HG02884 (cell line): ENCODE results near the gene ZCCHC10.
"Not testable (repeated sequence)": the region's sequence is repeated elsewhere in the genome, so short reads cannot be mapped to it uniquely, and the experiment has no call there.

ENCODE experiments used
- ATAC-seq: cut with Tn5 transposase; IDR thresholded peaks from one replicate; pipeline ENCODE4 v1.9.1; 2021; ENCODE audit warnings: mild to moderate bottlenecking, moderate library complexity; ENCODE audit not compliant: unreplicated experiment

The ZCCHC10 gene

GRCh38 chr5:132979976-132980375 is 46.4 kb downstream of the ZCCHC10 start:
- no peak for ATAC-seq

DNA sequence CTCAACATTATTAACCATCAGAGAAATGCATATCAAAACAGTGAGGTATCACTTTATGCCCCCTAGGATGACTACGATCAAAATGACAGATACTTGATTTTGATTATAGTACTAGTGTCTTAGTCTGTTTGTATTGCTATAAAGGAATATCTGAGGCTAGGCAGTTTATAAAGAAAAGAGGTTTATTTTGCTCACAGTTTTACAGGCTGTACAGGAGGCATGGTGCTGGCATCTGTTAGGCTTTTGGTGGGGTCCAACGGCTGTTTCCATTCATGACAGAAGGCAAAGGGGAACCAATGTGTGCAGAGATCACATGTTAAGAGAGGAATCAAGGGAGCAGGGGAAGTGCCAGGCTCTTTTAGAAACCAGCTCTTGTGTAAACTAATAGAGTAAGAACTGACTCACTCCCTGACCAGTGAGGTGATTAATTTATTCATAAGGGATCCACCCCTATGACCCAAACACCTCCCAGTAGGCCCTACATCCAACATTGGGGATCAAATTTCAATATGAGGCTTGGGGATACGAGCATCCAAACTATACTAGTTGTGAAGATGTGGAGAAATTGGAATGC is 46.9 kb downstream of the ZCCHC10 start:
- no peak for ATAC-seq

- no peak for ATAC-seq
These were observed 49.5 kb downstream of the ZCCHC10 start for GRCh38 chr5:132976852-132977251.

DNA sequence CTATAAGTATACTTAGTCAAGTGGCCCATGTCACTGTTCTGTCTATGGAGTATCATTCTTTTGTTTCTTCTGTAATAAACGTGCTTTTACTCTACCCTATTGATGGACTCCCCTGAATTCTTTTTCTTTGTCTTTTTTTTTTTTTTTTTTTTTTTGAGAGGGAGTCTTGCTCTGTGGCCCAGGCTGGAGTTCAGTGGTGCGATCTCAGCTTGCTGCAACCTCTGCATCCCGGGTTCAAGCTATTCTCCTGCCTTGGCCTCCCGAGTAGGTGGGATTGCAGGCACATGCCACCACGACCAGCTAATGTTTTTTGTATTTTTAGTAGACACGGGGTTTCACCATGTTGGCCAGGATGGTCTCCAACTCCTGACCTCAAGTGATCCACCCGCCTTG is 53.9 kb downstream of the ZCCHC10 start:
- ATAC-seq = not testable (repeated sequence)

- ATAC-seq = no peak
These were observed 54.6 kb downstream of the ZCCHC10 start for GRCh38 chr5:132971483-132972435.

DNA sequence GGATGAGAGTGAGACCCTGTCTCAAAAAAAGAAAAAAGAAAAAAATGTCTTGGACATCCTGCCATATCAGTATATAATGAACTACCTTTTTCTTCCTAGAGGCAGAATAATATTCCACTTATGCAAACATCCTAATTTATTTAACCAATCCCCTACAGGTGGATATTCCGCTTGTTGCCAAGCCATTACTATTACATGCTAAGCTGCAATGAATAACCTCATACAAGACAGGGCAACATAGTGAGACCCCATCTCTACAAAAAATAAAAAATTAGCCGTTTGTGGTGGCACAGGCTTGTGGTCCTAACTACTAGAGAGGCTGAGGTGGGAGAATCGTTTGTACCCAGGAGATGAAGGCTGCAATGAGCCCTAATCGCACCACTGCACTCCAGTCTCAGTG is 61.2 kb downstream of the ZCCHC10 start:
- no peak for ATAC-seq

DNA sequence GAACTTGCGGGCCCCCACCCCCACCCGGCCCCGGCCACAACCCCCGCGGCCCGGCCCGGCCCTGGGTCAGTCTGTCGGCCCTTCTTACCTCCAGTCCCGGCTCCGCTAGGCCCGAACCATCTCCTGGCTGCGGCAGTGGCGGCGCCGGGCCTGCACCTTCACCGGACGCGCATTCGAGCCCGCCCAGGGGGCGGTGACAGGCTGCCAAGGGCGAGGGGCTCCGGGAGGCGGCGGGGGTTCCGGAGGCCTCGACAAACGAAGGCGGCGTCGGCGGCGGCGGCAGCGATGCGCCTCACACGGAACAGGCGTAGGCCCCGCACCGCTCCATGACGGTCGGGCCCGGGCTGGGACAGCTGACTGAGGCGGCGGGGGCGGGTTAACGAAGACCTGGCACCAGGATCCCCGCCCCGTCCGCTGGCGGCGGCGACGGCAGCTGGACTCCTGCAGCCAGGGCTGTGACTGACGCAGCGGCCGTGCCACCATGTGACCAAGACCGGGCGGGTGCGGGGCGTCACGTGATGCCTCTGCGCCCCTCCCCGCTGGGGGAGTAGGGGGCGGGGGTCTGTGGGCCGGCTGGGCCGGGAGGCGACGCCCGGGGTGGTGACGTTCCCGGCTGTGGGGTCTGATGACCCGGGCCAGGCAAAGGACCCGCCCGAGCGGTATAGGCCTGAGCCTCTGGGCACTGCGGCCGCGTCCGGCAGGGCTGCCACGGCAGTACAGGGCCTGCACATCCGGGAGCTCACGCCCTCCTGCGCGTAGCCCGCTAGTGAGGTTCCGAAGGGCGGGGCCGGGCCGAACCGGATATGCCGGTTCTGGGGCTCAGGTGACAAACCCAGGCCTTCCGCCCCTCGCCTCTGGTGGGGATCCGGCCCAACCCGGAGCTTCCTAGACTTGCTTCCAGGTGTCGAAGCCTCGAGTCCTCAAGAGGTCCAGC is 62.9 kb downstream of the ZCCHC10 start, which contains the start of gene AFF4:
Gene AFF4, minus strand, starts transcription at position 464 of the 934 bp plus-strand sequence. CDS start 26,445 bp downstream, outside the sequence.
- peak; percentile 90 for ATAC-seq

GRCh38 chr5:132962429-132963021 is 63.8 kb downstream of the ZCCHC10 start:
- ATAC-seq = no peak

DNA sequence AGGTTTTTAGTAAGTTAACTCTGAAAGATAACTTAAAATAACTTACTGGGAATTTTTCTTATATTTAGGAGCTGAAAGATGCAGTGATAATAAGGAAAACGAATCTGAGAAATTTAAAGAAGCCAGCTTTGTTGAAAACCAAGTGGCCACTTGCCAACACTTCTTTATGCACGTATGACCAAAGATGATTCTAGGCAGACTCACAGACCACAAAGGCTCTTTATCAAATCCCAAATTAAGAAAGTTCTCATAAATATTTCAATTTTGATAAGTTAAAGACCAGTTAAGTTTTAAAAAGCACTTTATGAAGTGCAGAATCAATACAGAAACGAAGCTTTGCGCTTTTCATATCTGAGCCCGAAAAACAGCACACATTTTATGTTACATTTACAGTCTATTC is 64.5 kb downstream of the ZCCHC10 start:
- ATAC-seq = no peak

- ATAC-seq = not testable (repeated sequence)
These were observed 65.1 kb downstream of the ZCCHC10 start for GRCh38 chr5:132961123-132961815.

- not testable (repeated sequence) for ATAC-seq
These were observed 70.1 kb downstream of the ZCCHC10 start for GRCh38 chr5:132956166-132956799.

DNA sequence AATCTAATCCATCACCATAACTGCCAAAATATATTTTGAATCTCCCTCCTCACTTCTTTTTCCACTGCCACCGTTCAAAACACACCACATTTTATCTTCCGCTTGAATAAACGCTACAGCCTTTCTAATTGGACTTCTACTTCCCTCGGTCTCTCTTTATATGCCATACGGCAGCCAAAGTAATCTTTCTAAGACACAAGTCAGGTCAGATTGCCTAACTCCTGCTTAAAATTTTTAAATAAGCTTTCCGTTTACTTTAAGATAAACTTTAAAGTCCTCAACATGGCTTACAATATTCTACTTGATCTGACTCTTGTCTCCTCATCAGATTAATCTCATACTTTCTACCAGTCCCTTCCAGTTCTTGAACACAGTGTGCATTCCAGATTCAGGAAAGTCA is 72.6 kb downstream of the ZCCHC10 start:
- ATAC-seq = no peak

DNA sequence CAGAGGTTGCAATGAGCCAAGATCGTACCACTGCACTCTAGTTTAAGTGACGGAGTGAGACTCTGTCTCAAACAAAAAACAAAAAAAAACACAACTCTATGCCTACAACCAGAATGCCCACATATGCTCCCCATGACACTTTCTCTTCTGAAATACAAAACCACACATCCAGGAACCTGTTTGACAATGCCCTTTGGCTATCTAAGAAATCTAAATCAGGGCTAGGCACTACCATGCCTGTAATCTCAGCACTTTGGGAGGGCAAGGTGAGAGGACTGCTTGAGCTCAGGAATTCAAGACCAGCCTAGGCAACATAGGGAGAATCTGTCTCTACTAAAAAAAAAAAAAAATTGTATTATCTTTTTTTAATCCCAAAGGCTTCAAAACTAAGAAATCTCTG is 73.5 kb downstream of the ZCCHC10 start:
- ATAC-seq = no peak

- no peak for ATAC-seq
These were observed 74.5 kb downstream of the ZCCHC10 start for GRCh38 chr5:132951897-132952296.

DNA sequence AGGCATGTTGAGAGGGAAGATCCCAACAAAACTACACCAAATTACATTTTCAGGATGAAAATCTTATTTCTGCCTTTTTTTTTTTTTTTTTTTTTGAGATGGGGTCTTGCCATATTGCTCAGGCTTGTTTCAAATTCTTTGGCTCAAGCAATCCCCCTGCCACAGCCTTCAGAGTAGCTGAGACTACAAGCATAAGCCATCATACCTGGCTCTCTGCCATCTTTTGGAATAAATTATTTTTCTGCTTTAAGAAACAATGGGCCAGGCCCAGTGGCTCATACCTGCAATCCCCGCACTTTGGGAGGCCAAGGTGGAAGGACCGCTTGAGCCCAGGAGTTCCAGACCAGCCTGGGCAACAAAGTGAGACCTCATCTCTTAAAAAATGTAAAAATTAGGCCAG is 77.2 kb downstream of the ZCCHC10 start:
- no peak for ATAC-seq

DNA sequence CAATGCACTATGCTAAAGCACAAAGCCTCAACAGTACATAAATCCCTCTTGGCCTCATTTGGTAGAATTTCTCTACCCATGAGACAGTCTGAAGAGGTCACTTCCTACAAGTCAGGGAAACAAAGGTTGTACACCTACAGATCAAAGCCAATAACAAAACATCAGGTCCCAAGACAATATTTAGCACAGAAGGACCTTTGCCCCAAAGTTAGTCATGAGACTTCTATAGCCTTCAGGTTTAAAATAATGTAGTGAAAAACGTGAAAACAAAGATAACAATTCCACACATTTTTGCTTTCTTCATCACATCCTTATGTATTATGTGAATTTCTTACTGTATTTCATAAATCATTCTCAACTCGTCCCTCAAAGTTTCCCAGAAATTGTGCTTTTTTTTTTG is 78.7 kb downstream of the ZCCHC10 start:
- no peak for ATAC-seq
